Type B pancreatic cell (in vitro differentiated cells): ENCODE results near the gene ZNF791. TPM values are rescaled to one million over a fixed set of nuclear protein-coding genes. Genes with fewer than 3 reads are reported as not detected.
"Not testable (repeated sequence)": the region's sequence is repeated elsewhere in the genome, so short reads cannot be mapped to it uniquely, and the experiment has no call there.

Source experiments
- DNase-seq: peaks from one replicate; pipeline ENCODE4 v3.0.0; 2021; ENCODE audit warnings: mixed read lengths; ENCODE audit not compliant: unreplicated experiment; ENCODE audit errors: extremely low spot score
- H3K27ac Mint-ChIP-seq: 2 replicates; pipeline ENCODE4 v1.8.0; 2021; ENCODE audit warnings: mild to moderate bottlenecking, mixed read lengths
- H3K27me3 Mint-ChIP-seq: 2 replicates; pipeline ENCODE4 v1.8.0; 2021; ENCODE audit warnings: mixed read lengths
- H3K36me3 Mint-ChIP-seq: 2 replicates; pipeline ENCODE4 v1.8.0; 2021; ENCODE audit warnings: mixed read lengths
- H3K4me1 Mint-ChIP-seq: one replicate; pipeline ENCODE4 v1.8.0; 2021; ENCODE audit warnings: mixed read lengths; ENCODE audit not compliant: unreplicated experiment
- H3K4me3 Mint-ChIP-seq: 2 replicates; pipeline ENCODE4 v1.8.0; 2021; ENCODE audit warnings: mild to moderate bottlenecking, mixed read lengths
- H3K9me3 Mint-ChIP-seq: 2 replicates; pipeline ENCODE4 v1.8.0; 2021; ENCODE audit warnings: mixed read lengths
- CTCF ChIP-seq: fragments of 200-600 bp; sonication (generic); conservative IDR thresholded peaks from 2 replicates; pipeline ENCODE4 v1.5.0; 2021; ENCODE audit warnings: antibody characterized with exemption, mild to moderate bottlenecking
- total RNA-seq: library from RNA; stranded (reverse); gene quantifications from 2 replicates; pipeline ENCODE4 v1.2.1, GENCODE V29; 2021; ENCODE audit warnings: low replicate concordance

Gene ZNF791
- total RNA-seq, 1 donor from 2014 or later: 21.1 TPM

- no peak overlapping the region for H3K27ac Mint-ChIP-seq
These were observed 3.9 kb upstream of the ZNF791 start for GRCh38 chr19:12606796-12607195.

DNA sequence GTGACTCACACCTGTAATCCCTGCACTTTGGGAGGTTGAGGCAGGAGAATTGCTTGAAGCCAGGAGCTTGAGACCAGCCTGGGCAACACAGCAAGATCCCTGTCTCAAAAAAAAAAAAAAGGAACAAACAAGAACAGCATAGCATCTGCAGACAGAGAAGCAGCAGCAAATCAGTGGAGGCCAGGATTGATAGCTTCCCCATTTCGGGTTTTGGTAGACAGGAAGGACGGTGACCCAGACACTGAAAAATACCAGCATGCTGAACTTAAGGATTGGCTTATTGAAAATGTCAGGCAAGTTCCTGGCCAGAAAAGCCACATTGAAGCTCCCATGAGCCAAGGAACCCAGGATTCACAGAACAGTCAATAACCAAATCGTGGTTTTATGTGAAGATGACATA lies 3.1 kb upstream of the ZNF791 start:
- no peak overlapping the region for H3K4me3 Mint-ChIP-seq
- TF ChIP-seq CTCF: no peak

More at GRCh38 chr19:12606796-12607195, 3.9 kb upstream of the ZNF791 start:
- Mint-ChIP-seq H3K4me3 (no peak overlapping the region), H3K36me3 (peaks cover 3% of the 10 kb centered on the region), H3K4me1 (peaks cover 7% of the 10 kb centered on the region), H3K9me3 (no peaks in the 10 kb centered on the region), H3K27me3 (no peaks in the 10 kb centered on the region)
- DNase-seq: peak; percentile 2
- TF ChIP-seq CTCF: no peak

GRCh38 chr19:12611361-12611699 lies 610 bp downstream of the ZNF791 start:
- Mint-ChIP-seq H3K36me3 (peaks cover 12% of the 10 kb centered on the region), H3K4me3 (peak overlapping the region; percentile 100), H3K27me3 (no peaks in the 10 kb centered on the region), H3K4me1 (peaks cover 14% of the 10 kb centered on the region), H3K9me3 (no peaks in the 10 kb centered on the region), H3K27ac (peak overlapping the region; percentile 100)
- no peak for TF ChIP-seq CTCF
- peak; percentile 72 for DNase-seq

More for the DNA sequence above, 3.1 kb upstream of the ZNF791 start:
- H3K9me3 Mint-ChIP-seq: no peaks in the 10 kb centered on the region
- no peaks in the 10 kb centered on the region for H3K27me3 Mint-ChIP-seq
- H3K4me1 Mint-ChIP-seq: peaks cover 7% of the 10 kb centered on the region
- H3K27ac Mint-ChIP-seq: no peak overlapping the region
- H3K36me3 Mint-ChIP-seq: peaks cover 3% of the 10 kb centered on the region
- peak; percentile 13 for DNase-seq

- Mint-ChIP-seq H3K36me3 (peaks cover 26% of the 10 kb centered on the region), H3K27ac (no peak overlapping the region), H3K4me1 (peaks cover 8% of the 10 kb centered on the region), H3K4me3 (no peak overlapping the region), H3K9me3 (no peaks in the 10 kb centered on the region), H3K27me3 (no peaks in the 10 kb centered on the region)
- DNase-seq: no peak
- no peak for TF ChIP-seq CTCF
These were observed 6.9 kb downstream of the ZNF791 start for GRCh38 chr19:12617646-12618045.

DNA sequence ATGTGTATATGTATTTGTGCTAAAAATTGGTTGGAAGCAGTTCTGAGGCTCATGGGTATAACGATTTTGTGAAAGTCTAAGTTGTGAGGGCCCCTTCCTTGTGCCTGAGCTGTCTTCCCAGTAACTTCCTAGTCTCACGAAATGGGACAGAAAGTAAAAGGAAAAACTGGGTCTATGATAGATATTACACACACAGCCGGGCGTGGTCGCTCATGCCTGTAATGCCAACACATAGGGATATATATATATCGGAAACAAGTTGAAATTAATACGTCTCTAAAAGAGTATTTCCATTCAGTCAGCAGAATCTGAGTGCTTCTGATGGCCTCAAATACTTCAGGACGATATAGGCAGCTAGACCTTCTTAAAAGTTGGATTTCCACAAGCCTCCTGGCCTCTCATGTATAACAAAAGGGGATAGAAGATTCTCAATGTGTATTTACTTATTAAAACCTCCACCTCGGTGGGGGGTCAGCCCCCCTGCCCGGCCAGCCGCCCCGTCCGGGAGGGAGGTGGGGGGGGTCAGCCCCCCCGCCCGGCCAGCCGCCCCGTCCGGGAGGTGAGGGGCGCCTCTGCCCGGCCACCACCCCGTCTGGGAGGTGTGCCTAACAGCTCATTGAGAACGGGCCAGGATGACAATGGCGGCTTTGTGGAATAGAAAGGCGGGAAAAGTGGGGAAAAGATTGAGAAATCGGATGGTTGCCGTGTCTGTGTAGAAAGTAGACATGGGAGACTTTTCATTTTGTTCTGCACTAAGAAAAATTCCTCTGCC lies 10.7 kb downstream of the ZNF791 start:
- not testable (repeated sequence) for H3K27ac Mint-ChIP-seq, DNase-seq, H3K4me1 Mint-ChIP-seq, H3K9me3 Mint-ChIP-seq, H3K27me3 Mint-ChIP-seq
- Mint-ChIP-seq H3K4me3 (peak overlapping the region; percentile 57), H3K36me3 (peaks cover 24% of the 10 kb centered on the region)

DNA sequence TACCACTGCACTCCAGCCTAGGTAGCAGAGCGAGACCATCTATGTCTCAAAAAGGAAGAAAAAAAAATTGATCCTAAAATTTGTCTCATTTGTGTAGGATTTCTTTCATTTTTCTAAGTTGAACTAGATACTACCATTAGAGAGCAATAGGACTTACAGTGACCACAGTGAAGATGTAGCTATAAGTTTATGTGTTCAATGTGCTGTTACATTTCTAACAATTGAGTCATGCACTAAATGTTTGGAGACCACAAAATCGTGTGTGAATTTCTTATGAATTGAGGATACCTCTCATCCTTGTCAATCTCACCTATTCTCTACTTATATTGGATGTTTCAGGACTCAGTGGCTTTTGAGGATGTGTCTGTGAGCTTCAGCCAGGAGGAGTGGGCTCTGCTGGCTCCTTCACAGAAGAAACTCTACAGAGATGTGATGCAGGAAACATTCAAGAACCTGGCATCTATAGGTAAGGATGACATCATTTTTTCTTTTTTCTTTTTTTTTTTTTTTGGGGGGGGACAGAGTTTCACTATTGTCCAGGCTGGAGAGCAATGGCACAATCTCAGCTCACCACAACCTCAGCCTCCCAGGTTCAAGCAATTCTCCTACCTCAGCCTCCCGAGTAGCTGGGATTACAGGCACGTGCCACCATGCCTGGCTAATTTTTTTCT lies 12.8 kb downstream of the ZNF791 start:
- no peak overlapping the region for H3K4me3 Mint-ChIP-seq
- peaks cover 37% of the 10 kb centered on the region for H3K36me3 Mint-ChIP-seq
- no peak overlapping the region for H3K27ac Mint-ChIP-seq
- no peaks in the 10 kb centered on the region for H3K4me1 Mint-ChIP-seq
- no peaks in the 10 kb centered on the region for H3K27me3 Mint-ChIP-seq
- no peak for TF ChIP-seq CTCF
- H3K9me3 Mint-ChIP-seq: peaks cover 8% of the 10 kb centered on the region
- no peak for DNase-seq
